ENCODE measurements around the gene ISLR.
A peak's percentile ranks its signal among the peaks of the same experiment; 100 is the strongest.

Gene ISLR

GRCh38 chr15:74216949-74217348 lies 43.4 kb downstream of the ISLR start:
- no peaks in the 10 kb centered on the region for H3K9me3 ChIP-seq (ENCODE audit: insufficient read depth, low read length)
- no peak overlapping the region for H3K4me3 ChIP-seq (ENCODE audit: insufficient read length, low read depth)
- H3K27me3 ChIP-seq (ENCODE audit: insufficient read depth, insufficient read length): peaks cover 54% of the 10 kb centered on the region
- DNase-seq (ENCODE audit: low read depth, low spot score): no peak
- no peak overlapping the region for H3K9ac ChIP-seq (ENCODE audit: insufficient read length, low read depth)
- TF ChIP-seq SUZ12 (IDR thresholded peaks at IDR 0.05; ENCODE audit: extremely low read depth, insufficient read depth, insufficient read length): no peak
- TF ChIP-seq YY1 (IDR thresholded peaks at IDR 0.05; ENCODE audit: insufficient read depth, insufficient read length): no peak
- peaks cover 49% of the 10 kb centered on the region for H3K4me1 ChIP-seq (ENCODE audit: insufficient read depth, insufficient read length)
- H3K36me3 ChIP-seq (ENCODE audit: insufficient read depth, insufficient read length, low read length): no peaks in the 10 kb centered on the region

GRCh38 chr15:74217907-74218885 lies 44.7 kb downstream of the ISLR start:
- no peak for DNase-seq (ENCODE audit: low read depth, low spot score)
- Histone ChIP-seq H3K36me3 (ENCODE audit: insufficient read depth, insufficient read length, low read length) (no peaks in the 10 kb centered on the region), H3K4me1 (ENCODE audit: insufficient read depth, insufficient read length) (peaks cover 47% of the 10 kb centered on the region), H3K4me3 (ENCODE audit: insufficient read length, low read depth) (no peak overlapping the region), H3K9me3 (ENCODE audit: insufficient read depth, low read length) (no peaks in the 10 kb centered on the region), H3K27me3 (ENCODE audit: insufficient read depth, insufficient read length) (peaks cover 62% of the 10 kb centered on the region), H3K9ac (ENCODE audit: insufficient read length, low read depth) (no peak overlapping the region)
- no peak for TF ChIP-seq YY1 (IDR thresholded peaks at IDR 0.05; ENCODE audit: insufficient read depth, insufficient read length)
- no peak for TF ChIP-seq ZNF274 (IDR thresholded peaks at IDR 0.05; ENCODE audit: low read depth, low read length)
- TF ChIP-seq SUZ12 (IDR thresholded peaks at IDR 0.05; ENCODE audit: extremely low read depth, insufficient read depth, insufficient read length): no peak

DNA sequence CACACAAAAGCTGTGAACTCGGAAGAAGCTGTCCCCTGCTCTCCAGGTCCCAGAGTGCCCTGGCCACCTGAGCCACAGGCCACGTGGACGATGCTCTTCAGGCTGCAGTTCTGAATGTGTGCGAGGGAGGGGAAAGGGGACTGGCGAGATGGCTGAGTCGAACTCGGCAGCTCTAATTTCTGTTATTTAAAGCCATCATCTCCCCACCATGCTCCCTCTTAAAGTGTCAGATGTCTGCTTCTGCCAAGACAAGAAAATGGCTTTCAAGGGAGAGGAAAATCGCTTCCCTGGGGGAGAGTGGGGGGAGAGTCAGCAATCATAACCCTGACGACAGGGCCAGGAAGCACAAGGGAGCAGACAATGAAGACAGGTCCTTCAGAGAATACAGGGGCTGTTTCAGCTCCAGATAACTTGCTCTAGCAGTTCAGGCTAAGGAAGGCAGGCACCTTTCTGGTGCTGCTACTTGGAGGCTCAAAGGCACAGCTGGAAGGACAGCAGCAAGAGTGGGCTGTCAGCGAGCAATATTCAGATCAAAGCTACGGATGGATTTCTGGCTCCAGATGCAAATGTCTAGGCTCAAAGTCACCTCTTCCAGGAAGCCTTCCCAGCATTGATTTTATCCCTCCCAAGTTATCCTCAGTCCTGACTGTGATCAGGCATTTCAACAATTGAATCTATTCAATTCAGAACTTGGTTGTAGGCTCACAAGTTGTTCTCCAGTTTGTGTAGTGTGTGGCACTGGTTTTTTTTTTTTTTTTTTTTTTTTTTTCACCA lies 47.2 kb downstream of the ISLR start:
- no peaks in the 10 kb centered on the region for H3K9me3 ChIP-seq (ENCODE audit: insufficient read depth, low read length)
- no peak overlapping the region for H3K4me3 ChIP-seq (ENCODE audit: insufficient read length, low read depth)
- H3K27me3 ChIP-seq (ENCODE audit: insufficient read depth, insufficient read length): peaks cover 84% of the 10 kb centered on the region
- H3K36me3 ChIP-seq (ENCODE audit: insufficient read depth, insufficient read length, low read length): no peaks in the 10 kb centered on the region
- no peak for DNase-seq (ENCODE audit: low read depth, low spot score)
- no peak for TF ChIP-seq ZNF274 (IDR thresholded peaks at IDR 0.05; ENCODE audit: low read depth, low read length)
- no peak for TF ChIP-seq SUZ12 (IDR thresholded peaks at IDR 0.05; ENCODE audit: extremely low read depth, insufficient read depth, insufficient read length)
- no peak for TF ChIP-seq YY1 (IDR thresholded peaks at IDR 0.05; ENCODE audit: insufficient read depth, insufficient read length)
- H3K9ac ChIP-seq (ENCODE audit: insufficient read length, low read depth): peak overlapping the region; percentile 24
- peaks cover 45% of the 10 kb centered on the region for H3K4me1 ChIP-seq (ENCODE audit: insufficient read depth, insufficient read length)

- TF ChIP-seq SUZ12 (IDR thresholded peaks at IDR 0.05; ENCODE audit: extremely low read depth, insufficient read depth, insufficient read length) (no peak), ZNF274 (IDR thresholded peaks at IDR 0.05; ENCODE audit: low read depth, low read length) (no peak), YY1 (IDR thresholded peaks at IDR 0.05; ENCODE audit: insufficient read depth, insufficient read length) (no peak)
- Histone ChIP-seq H3K4me1 (ENCODE audit: insufficient read depth, insufficient read length) (peaks cover 42% of the 10 kb centered on the region), H3K9me3 (ENCODE audit: insufficient read depth, low read length) (no peaks in the 10 kb centered on the region), H3K9ac (ENCODE audit: insufficient read length, low read depth) (no peak overlapping the region), H3K27me3 (ENCODE audit: insufficient read depth, insufficient read length) (peaks cover 93% of the 10 kb centered on the region), H3K4me3 (ENCODE audit: insufficient read length, low read depth) (no peak overlapping the region), H3K36me3 (ENCODE audit: insufficient read depth, insufficient read length, low read length) (no peaks in the 10 kb centered on the region)
- DNase-seq (ENCODE audit: low read depth, low spot score): no peak
Measured at GRCh38 chr15:74221399-74222239, 48.1 kb downstream of the ISLR start.

DNA sequence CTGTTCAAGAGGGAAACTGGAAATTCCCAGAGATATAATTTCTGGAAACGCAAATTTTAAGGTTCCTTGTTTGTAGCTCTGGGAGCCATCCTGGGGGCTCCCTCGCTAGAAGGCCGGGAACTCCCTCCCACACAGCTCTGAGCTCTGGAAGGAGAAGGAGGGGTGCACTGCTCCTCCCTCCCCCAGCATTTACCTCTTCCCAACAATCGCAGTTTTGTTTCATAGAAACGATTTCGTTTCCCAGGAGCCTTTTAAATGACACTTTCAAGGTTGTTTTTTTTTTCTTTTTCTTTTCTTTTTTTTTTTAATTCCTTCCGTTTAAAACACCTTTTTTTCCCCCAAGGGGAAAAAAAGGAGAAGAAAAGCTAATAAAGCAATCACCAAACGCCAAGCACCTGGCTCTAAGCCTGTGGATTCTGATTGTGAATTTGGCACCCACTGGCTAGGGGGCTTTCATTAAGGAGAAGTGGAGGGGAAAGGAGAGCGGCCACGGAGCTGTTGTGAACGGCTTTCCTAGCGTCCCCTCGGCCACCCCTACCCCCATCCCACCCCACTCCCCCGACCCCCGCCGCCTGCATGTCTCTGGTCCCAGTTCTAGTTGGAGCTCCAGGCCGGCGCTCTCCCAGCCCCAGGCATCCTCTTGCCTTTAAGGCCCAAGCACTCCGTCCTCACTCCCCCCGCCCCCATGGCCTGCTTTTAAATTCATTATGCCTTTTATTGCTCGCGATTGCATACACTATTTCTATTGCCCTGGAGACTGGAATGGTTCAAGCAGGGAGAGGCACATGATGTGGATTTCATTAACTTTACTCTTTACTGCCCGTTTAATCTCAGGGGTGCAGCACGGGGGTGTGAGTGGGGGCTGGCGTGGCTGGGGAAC lies 49.0 kb downstream of the ISLR start:
- peaks cover 93% of the 10 kb centered on the region for H3K27me3 ChIP-seq (ENCODE audit: insufficient read depth, insufficient read length)
- H3K9me3 ChIP-seq (ENCODE audit: insufficient read depth, low read length): no peaks in the 10 kb centered on the region
- H3K4me3 ChIP-seq (ENCODE audit: insufficient read length, low read depth): no peak overlapping the region
- no peaks in the 10 kb centered on the region for H3K36me3 ChIP-seq (ENCODE audit: insufficient read depth, insufficient read length, low read length)
- DNase-seq (ENCODE audit: low read depth, low spot score): no peak
- no peak overlapping the region for H3K9ac ChIP-seq (ENCODE audit: insufficient read length, low read depth)
- TF ChIP-seq SUZ12 (IDR thresholded peaks at IDR 0.05; ENCODE audit: extremely low read depth, insufficient read depth, insufficient read length): no peak
- TF ChIP-seq ZNF274 (IDR thresholded peaks at IDR 0.05; ENCODE audit: low read depth, low read length): no peak
- no peak for TF ChIP-seq YY1 (IDR thresholded peaks at IDR 0.05; ENCODE audit: insufficient read depth, insufficient read length)
- H3K4me1 ChIP-seq (ENCODE audit: insufficient read depth, insufficient read length): peaks cover 41% of the 10 kb centered on the region

DNA sequence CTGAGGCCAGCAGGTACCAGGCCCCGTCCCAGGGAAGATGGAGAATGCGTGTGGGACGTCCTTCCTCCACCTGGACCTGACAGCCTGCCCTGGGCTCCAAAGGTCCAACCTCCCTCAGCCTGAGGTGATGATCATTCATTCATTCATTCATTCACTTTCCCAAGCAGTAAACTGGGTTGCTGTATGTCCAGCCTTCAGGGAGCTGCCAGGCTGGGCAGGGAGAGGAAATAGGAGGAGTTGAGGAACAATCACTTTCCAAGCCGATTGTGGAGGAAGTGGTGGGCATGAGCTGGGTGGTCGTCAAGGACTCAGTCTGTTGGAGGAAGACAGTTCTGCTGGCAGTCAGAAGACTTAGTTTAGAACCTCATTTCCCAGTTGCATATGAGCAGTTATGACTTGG lies 52.4 kb downstream of the ISLR start:
- H3K4me1 ChIP-seq (ENCODE audit: insufficient read depth, insufficient read length): peaks cover 37% of the 10 kb centered on the region

More for the DNA sequence above, 52.4 kb downstream of the ISLR start:
- peaks cover 84% of the 10 kb centered on the region for H3K27me3 ChIP-seq (ENCODE audit: insufficient read depth, insufficient read length)
- no peaks in the 10 kb centered on the region for H3K36me3 ChIP-seq (ENCODE audit: insufficient read depth, insufficient read length, low read length)
- H3K9ac ChIP-seq (ENCODE audit: insufficient read length, low read depth): no peak overlapping the region
- H3K9me3 ChIP-seq (ENCODE audit: insufficient read depth, low read length): no peaks in the 10 kb centered on the region
- TF ChIP-seq SUZ12 (IDR thresholded peaks at IDR 0.05; ENCODE audit: extremely low read depth, insufficient read depth, insufficient read length) (no peak), ZNF274 (IDR thresholded peaks at IDR 0.05; ENCODE audit: low read depth, low read length) (no peak), YY1 (IDR thresholded peaks at IDR 0.05; ENCODE audit: insufficient read depth, insufficient read length) (no peak)
- DNase-seq (ENCODE audit: low read depth, low spot score): no peak
- H3K4me3 ChIP-seq (ENCODE audit: insufficient read length, low read depth): no peak overlapping the region
